ENCODE measurements around the gene SLC35C1. TPM values are rescaled to one million over a fixed set of nuclear protein-coding genes. Genes with fewer than 3 reads are reported as not detected.

The SLC35C1 gene
- total and polyA plus RNA-seq, 9 of the 15 experiments (the other 6 are each of a cell fraction or from before 2014, with no cell fraction given) = 0.65 to 13.1 (median 2.4) TPM

- no peak overlapping the region for H2AFZ ChIP-seq (ENCODE audit: low read depth, low read length)
- TF ChIP-seq MCM2 (IDR thresholded peaks at IDR 0.05; ENCODE audit: low read depth) (no peak), RBM25 (IDR thresholded peaks at IDR 0.05; ENCODE audit: low read depth, low read length, severe bottlenecking) (peak; percentile 64), ESRRA (IDR thresholded peaks at IDR 0.05; ENCODE audit: borderline replicate concordance, low read depth) (peak; percentile 51; the same call in 1 of the 2 replicates), SREBF1 (IDR thresholded peaks at IDR 0.05; ENCODE audit: borderline replicate concordance, low read depth, low read length) (no peak), BCOR (IDR thresholded peaks at IDR 0.05) (0 out of 2 replicates have a peak, but pooled peaks have one; percentile 49), ZNF253 (CRISPR knock-in tag; conservative IDR thresholded peaks at IDR 0.05) (no peak)
- H3K9me1 ChIP-seq (ENCODE audit: control insufficient read depth, insufficient read depth, low read length) = no peaks in the 10 kb centered on the region
- WGBS (ENCODE audit: insufficient coverage, low coverage, missing lambda C conversion rate) = 12% methylated on average over 11 of the region's 12 CpGs
- H3K4me2 ChIP-seq (ENCODE audit: insufficient read depth, low read length) = no peak overlapping the region
- BruUV-seq (replicated peaks) = no TSS peak
- H3K79me2 ChIP-seq (ENCODE audit: control insufficient read depth, insufficient read depth, low read length) = no peaks in the 10 kb centered on the region
- H4K20me1 ChIP-seq (replicated peaks; ENCODE audit: control insufficient read depth, insufficient read depth, low read length) = 0 out of 2 replicates have a peak, but pooled peaks cover 3% of the 10 kb centered on the region
- peaks cover 5 to 12% of the 10 kb centered on the region in 2 experiments; a peak in 3 of 5 replicates for H3K4me1 ChIP-seq (replicated peaks in 1 of 2; ENCODE audit: control insufficient read depth in 2 of 2, insufficient read depth in 2 of 2, low read length in 2 of 2)
- H3K9ac ChIP-seq (ENCODE audit: insufficient read depth in 1 of 2, low read depth in 2 of 2, low read length in 2 of 2) = no peak overlapping the region
- no peak overlapping the region for H3K4me3 ChIP-seq
- DNase-seq (ENCODE audit: extremely low read depth in 1 of 4, low spot score in 3 of 4) = no peak
- H3K36me3 ChIP-seq (ENCODE audit: control insufficient read depth, insufficient read depth, low read length) = no peaks in the 10 kb centered on the region
- no peak overlapping the region for H3K27ac ChIP-seq (ENCODE audit: extremely low read depth, low read depth, low read length)
- ATAC-seq = no peak
- ChIA-PET POLR2A (interaction anchor here (0.7 kb wide), 1 partner anchor 78 kb away, joined by 3 read pairs; no protein-coding TSS in a partner anchor), CTCF (ENCODE audit: low intra/inter-chr PET ratio) (no interaction called here)
- H3K9me3 ChIP-seq (replicated peaks; ENCODE audit: control insufficient read depth, insufficient read depth, low read depth, low read length) = no peaks in the 10 kb centered on the region
- intact Hi-C loops (cut with micrococcal nuclease) = loop anchor here (5.0 kb wide), 2 partner anchors 78 to 233 kb away; no protein-coding TSS in a partner anchor
- in situ Hi-C loops (cut with MboI) = loop anchor here (10.0 kb wide), 1 partner anchor 399 kb away; no protein-coding TSS in a partner anchor
- peaks cover 13 to 47% of the 10 kb centered on the region in 2 experiments; a peak in 4 of 5 replicates for H3K27me3 ChIP-seq (ENCODE audit: control insufficient read depth in 2 of 2, insufficient read depth in 2 of 2, low read length in 2 of 2)
- FAIRE-seq = no peak
These were observed 30.9 kb upstream of the SLC35C1 start for GRCh38 chr11:45773786-45774655.

Data from K562 (cell line).